ENCODE measurements around the gene UBR7. TPM values are rescaled to one million over a fixed set of nuclear protein-coding genes. Genes with fewer than 3 reads are reported as not detected.
"Not testable (repeated sequence)": the region's sequence is repeated elsewhere in the genome, so short reads cannot be mapped to it uniquely, and the experiment has no call there.

Gene UBR7
- total RNA-seq, 1 experiment from 2014 or later, result 61.3 TPM

- POLR2A ChIA-PET (ENCODE audit: unreplicated experiment), result no interaction called here
- Histone ChIP-seq H3K4me1 (ENCODE audit: insufficient read depth, low read length) (peaks cover 14% of the 10 kb centered on the region), H3K9me3 (ENCODE audit: low read length) (no peaks in the 10 kb centered on the region), H3K36me3 (ENCODE audit: low read depth, low read length) (no peaks in the 10 kb centered on the region), H3F3A (ENCODE audit: low read length, unreplicated experiment) (no peaks in the 10 kb centered on the region), H3K4me3 (ENCODE audit: low read length) (no peak overlapping the region), H4K20me1 (ENCODE audit: low read length) (no peaks in the 10 kb centered on the region), H3K79me2 (ENCODE audit: low read length) (no peaks in the 10 kb centered on the region), H2AFZ (ENCODE audit: low read length) (no peak overlapping the region), H3K9me2 (replicated peaks; ENCODE audit: low read length) (no peaks in the 10 kb centered on the region), H3K4me2 (ENCODE audit: low read length) (no peak overlapping the region), H3K27ac (ENCODE audit: low read length) (no peak overlapping the region), H3K9ac (ENCODE audit: low read length) (no peak overlapping the region), H3K27me3 (ENCODE audit: low read length) (no peaks in the 10 kb centered on the region)
- no TSS peak for BruUV-seq (replicated peaks)
- intact Hi-C loops (cut with micrococcal nuclease), result no loop called here
- peak; percentile 76; the same call in 1 of the 2 replicates for ATAC-seq
- TF ChIP-seq CTCF (conservative IDR thresholded peaks at IDR 0.05; ENCODE audit: low read depth, low read length), result peak; percentile 57
- no peak for TF ChIP-seq EZH2 (IDR thresholded peaks at IDR 0.05; ENCODE audit: low read length, unreplicated experiment)
- CTCF ChIA-PET, result interaction anchor here (0.6 to 1.1 kb wide), 5 partner anchors 28 to 471 kb away, joined by 3 to 8 read pairs (median 5); no protein-coding TSS in a partner anchor
- DNase-seq, result peak; percentile 64
Observed at GRCh38 chr14:93160353-93160801, 46.7 kb upstream of the UBR7 start.

GRCh38 chr14:93161411-93161940, 45.6 kb upstream of the UBR7 start:
- ATAC-seq (no peak), DNase-seq (no peak)
- Histone ChIP-seq H3K9ac (ENCODE audit: low read length) (no peak overlapping the region), H3K9me3 (ENCODE audit: low read length) (no peaks in the 10 kb centered on the region), H3K4me3 (ENCODE audit: low read length) (no peak overlapping the region), H3K9me2 (replicated peaks; ENCODE audit: low read length) (no peaks in the 10 kb centered on the region), H2AFZ (ENCODE audit: low read length) (no peak overlapping the region), H3K4me1 (ENCODE audit: insufficient read depth, low read length) (peaks cover 4% of the 10 kb centered on the region), H3K79me2 (ENCODE audit: low read length) (no peaks in the 10 kb centered on the region), H4K20me1 (ENCODE audit: low read length) (no peaks in the 10 kb centered on the region), H3K36me3 (ENCODE audit: low read depth, low read length) (no peaks in the 10 kb centered on the region), H3K27me3 (ENCODE audit: low read length) (no peaks in the 10 kb centered on the region), H3F3A (ENCODE audit: low read length, unreplicated experiment) (no peaks in the 10 kb centered on the region), H3K4me2 (ENCODE audit: low read length) (no peak overlapping the region), H3K27ac (ENCODE audit: low read length) (no peak overlapping the region)
- ChIA-PET CTCF (interaction anchor here (0.6 kb wide), 1 partner anchor 95 kb away, joined by 4 read pairs; no protein-coding TSS in a partner anchor), POLR2A (ENCODE audit: unreplicated experiment) (no interaction called here)
- intact Hi-C loops (cut with micrococcal nuclease), result no loop called here
- no TSS peak for BruUV-seq (replicated peaks)
- TF ChIP-seq EZH2 (IDR thresholded peaks at IDR 0.05; ENCODE audit: low read length, unreplicated experiment) (no peak), EZH2phosphoT487 (IDR thresholded peaks at IDR 0.05; ENCODE audit: borderline replicate concordance, low read length) (no peak), CTCF (conservative IDR thresholded peaks at IDR 0.05; ENCODE audit: low read depth, low read length) (no peak)

GRCh38 chr14:93163564-93163963, 43.5 kb upstream of the UBR7 start:
- ChIA-PET POLR2A (ENCODE audit: unreplicated experiment) (no interaction called here), CTCF (interaction anchor here (0.6 to 1.0 kb wide), 2 partner anchors 50 to 364 kb away, joined by 3 read pairs; no protein-coding TSS in a partner anchor)
- Histone ChIP-seq H3K9me2 (replicated peaks; ENCODE audit: low read length) (no peaks in the 10 kb centered on the region), H3K4me1 (ENCODE audit: insufficient read depth, low read length) (no peaks in the 10 kb centered on the region), H3K9ac (ENCODE audit: low read length) (no peak overlapping the region), H4K20me1 (ENCODE audit: low read length) (no peaks in the 10 kb centered on the region), H3K79me2 (ENCODE audit: low read length) (no peaks in the 10 kb centered on the region), H3K36me3 (ENCODE audit: low read depth, low read length) (no peaks in the 10 kb centered on the region), H3F3A (ENCODE audit: low read length, unreplicated experiment) (no peaks in the 10 kb centered on the region), H3K27ac (ENCODE audit: low read length) (no peak overlapping the region), H3K27me3 (ENCODE audit: low read length) (no peaks in the 10 kb centered on the region), H3K4me3 (ENCODE audit: low read length) (no peak overlapping the region), H2AFZ (ENCODE audit: low read length) (no peak overlapping the region), H3K4me2 (ENCODE audit: low read length) (no peak overlapping the region), H3K9me3 (ENCODE audit: low read length) (no peaks in the 10 kb centered on the region)
- TF ChIP-seq CTCF (conservative IDR thresholded peaks at IDR 0.05; ENCODE audit: low read depth, low read length) (0 out of 2 replicates have a peak, but pooled peaks have one; percentile 10), EZH2 (IDR thresholded peaks at IDR 0.05; ENCODE audit: low read length, unreplicated experiment) (no peak), EZH2phosphoT487 (IDR thresholded peaks at IDR 0.05; ENCODE audit: borderline replicate concordance, low read length) (no peak)
- ATAC-seq (no peak), DNase-seq (no peak)
- no TSS peak for BruUV-seq (replicated peaks)
- intact Hi-C loops (cut with micrococcal nuclease), result no loop called here

GRCh38 chr14:93165271-93166265, 41.5 kb upstream of the UBR7 start:
- H3K4me3 ChIP-seq (ENCODE audit: low read length); H3K36me3 ChIP-seq (ENCODE audit: low read depth, low read length); H3K4me1 ChIP-seq (ENCODE audit: insufficient read depth, low read length); H3K27ac ChIP-seq (ENCODE audit: low read length); H3K79me2 ChIP-seq (ENCODE audit: low read length); intact Hi-C loops (cut with micrococcal nuclease); CTCF ChIA-PET; ATAC-seq; DNase-seq; H2AFZ ChIP-seq (ENCODE audit: low read length); H3F3A ChIP-seq (ENCODE audit: low read length, unreplicated experiment); H3K27me3 ChIP-seq (ENCODE audit: low read length); POLR2A ChIA-PET (ENCODE audit: unreplicated experiment); H4K20me1 ChIP-seq (ENCODE audit: low read length); H3K9me3 ChIP-seq (ENCODE audit: low read length); H3K4me2 ChIP-seq (ENCODE audit: low read length); H3K9ac ChIP-seq (ENCODE audit: low read length); BruUV-seq (replicated peaks); H3K9me2 ChIP-seq (replicated peaks; ENCODE audit: low read length): not testable (repeated sequence)

Measured in PC-3 (cell line).